Adipocyte (in vitro differentiated cells): ENCODE measurements around the gene ABLIM1.

ENCODE experiments used
- DNase-seq: peaks from one replicate; pipeline ENCODE4 v3.0.0-alpha.2; 2015; ENCODE audit warnings: low read depth
- H3K27me3 ChIP-seq: replicated peaks from 2 replicates; pipeline ENCODE4 v1.7.0; 2013; ENCODE audit warnings: mild to moderate bottlenecking, low read length, moderate library complexity; ENCODE audit not compliant: control insufficient read depth, insufficient read depth
- H3K36me3 ChIP-seq: 2 replicates; pipeline ENCODE4 v1.7.0; 2013; ENCODE audit warnings: low read length, mild to moderate bottlenecking, moderate library complexity; ENCODE audit not compliant: control insufficient read depth, insufficient read depth, severe bottlenecking
- H3K4me1 ChIP-seq: 2 replicates; pipeline ENCODE4 v1.7.0; 2013; ENCODE audit warnings: mild to moderate bottlenecking, low read length, moderate library complexity; ENCODE audit not compliant: control insufficient read depth, insufficient read depth
- H3K4me3 ChIP-seq: 2 replicates; pipeline ENCODE4 v1.7.0; 2013; ENCODE audit warnings: mild to moderate bottlenecking, low read length, moderate library complexity
- H3K9ac ChIP-seq: 2 replicates; pipeline ENCODE4 v1.7.0; 2013; ENCODE audit warnings: mild to moderate bottlenecking, low read length, moderate library complexity
- H3K9me3 ChIP-seq: 2 replicates; pipeline ENCODE4 v1.7.0; 2013; ENCODE audit warnings: mild to moderate bottlenecking, low read length, moderate library complexity; ENCODE audit not compliant: control insufficient read depth

Gene ABLIM1

DNA sequence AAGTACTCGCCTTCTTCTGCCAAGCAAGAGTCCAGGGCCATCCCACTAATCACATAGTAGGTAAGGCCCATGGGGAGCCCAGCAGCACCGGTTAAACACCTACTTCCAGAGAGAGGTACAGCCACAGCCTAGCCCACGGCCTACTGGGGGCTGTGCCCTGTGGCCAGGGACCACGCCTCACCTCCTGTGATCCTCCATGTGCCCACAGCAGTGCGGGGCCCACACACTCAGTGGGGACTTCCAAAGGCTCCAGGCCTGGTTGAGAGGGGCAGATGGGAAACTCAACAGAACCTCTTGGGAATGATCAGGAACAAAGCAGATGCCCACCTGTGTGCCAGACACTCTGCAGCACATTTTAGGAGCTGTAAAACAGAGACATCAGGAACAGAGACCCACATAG, 273.5 kb downstream of the ABLIM1 start:
- H3K4me1 ChIP-seq = peaks cover 9% of the 10 kb centered on the region
- H3K4me3 ChIP-seq = no peak overlapping the region
- H3K27me3 ChIP-seq = peaks cover 54% of the 10 kb centered on the region
- H3K36me3 ChIP-seq = no peaks in the 10 kb centered on the region
- no peak overlapping the region for H3K9ac ChIP-seq
- no peaks in the 10 kb centered on the region for H3K9me3 ChIP-seq
- no peak for DNase-seq

DNA sequence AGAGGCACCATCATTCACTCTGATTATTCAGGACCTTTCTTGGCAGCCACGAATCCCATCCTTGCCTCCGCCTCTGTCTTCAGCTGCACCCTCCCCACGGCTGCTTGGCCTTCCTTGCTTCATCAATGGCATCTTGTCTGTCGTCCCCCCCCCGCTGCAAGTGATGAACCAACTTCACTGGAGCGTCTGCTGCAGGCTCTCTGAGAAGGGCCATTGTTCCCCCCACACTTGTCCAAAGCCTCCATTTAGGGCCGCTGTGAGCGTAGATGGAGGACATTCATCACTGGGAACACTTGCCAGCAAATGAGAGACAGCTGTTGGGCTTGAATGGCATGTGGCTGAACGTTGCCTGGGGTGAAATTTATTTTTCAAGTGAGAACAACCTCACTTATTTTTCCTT, 273.9 kb downstream of the ABLIM1 start:
- no peaks in the 10 kb centered on the region for H3K36me3 ChIP-seq
- DNase-seq = no peak
- no peak overlapping the region for H3K9ac ChIP-seq
- H3K4me1 ChIP-seq = peaks cover 6% of the 10 kb centered on the region
- H3K9me3 ChIP-seq = no peaks in the 10 kb centered on the region
- peaks cover 54% of the 10 kb centered on the region for H3K27me3 ChIP-seq
- H3K4me3 ChIP-seq = no peak overlapping the region
